ENCODE data around the gene KCTD20. TPM values are rescaled to one million over a fixed set of nuclear protein-coding genes. Genes with fewer than 3 reads are reported as not detected.
"Not testable (repeated sequence)": the region's sequence is repeated elsewhere in the genome, so short reads cannot be mapped to it uniquely, and the experiment has no call there.

KCTD20 gene
- total RNA-seq, 4 donors from 2014 or later = 48.6 to 64.9 (median 51.8) TPM

GRCh38 chr6:36443471-36444428, 950 bp downstream of the KCTD20 start:
- H3K4me3 ChIP-seq = peak overlapping the region; percentile 84 to 97 (median 90)
- peaks cover 0 to under 1% (median 0%) of the 10 kb centered on the region in 4 donors for H3K9me3 ChIP-seq
- WGBS, 2 donors = 4% methylated on average over 18 of the region's 18 CpGs
- H3K4me1 ChIP-seq = peaks cover 3 to 55% (median 20%) of the 10 kb centered on the region in 4 donors
- no peaks in the 10 kb centered on the region for H3K27me3 ChIP-seq
- peaks cover 0 to 5% (median 0%) of the 10 kb centered on the region in 3 donors for H3K36me3 ChIP-seq
- no peak for DNase-seq (ENCODE audit: low spot score in 2 of 2)
- H3K27ac ChIP-seq = peak overlapping the region; percentile 95 to 99 (median 98)
- TF ChIP-seq POLR2A (IDR thresholded peaks at IDR 0.05) = no peak
- no peak for TF ChIP-seq EP300 (IDR thresholded peaks at IDR 0.05)
- no peak for TF ChIP-seq CTCF (IDR thresholded peaks at IDR 0.05)

GRCh38 chr6:36444470-36444869, 1.7 kb downstream of the KCTD20 start:
- Histone ChIP-seq H3K9me3 (peaks cover 0 to 4% (median 0%) of the 10 kb centered on the region in 4 donors), H3K4me1 (peaks cover 3 to 55% (median 20%) of the 10 kb centered on the region in 4 donors)

GRCh38 chr6:36445621-36446020, 2.8 kb downstream of the KCTD20 start:
- Histone ChIP-seq H3K27ac (peak overlapping the region in 2 of 4 donors; percentile 99), H3K9me3 (peaks cover 0 to 4% (median 0%) of the 10 kb centered on the region in 4 donors), H3K4me1 (peaks cover 3 to 55% (median 20%) of the 10 kb centered on the region in 4 donors), H3K36me3 (peaks cover 0 to 13% (median 0%) of the 10 kb centered on the region in 3 donors), H3K27me3 (no peaks in the 10 kb centered on the region), H3K4me3 (no peak overlapping the region)
- no peak for TF ChIP-seq POLR2A (IDR thresholded peaks at IDR 0.05)
- TF ChIP-seq EP300 (IDR thresholded peaks at IDR 0.05) = no peak
- TF ChIP-seq CTCF (IDR thresholded peaks at IDR 0.05) = no peak
- no peak for DNase-seq (ENCODE audit: low spot score in 2 of 2)

More at GRCh38 chr6:36444470-36444869, 1.7 kb downstream of the KCTD20 start:
- Histone ChIP-seq H3K4me3 (peak overlapping the region; percentile 84 to 97 (median 90)), H3K27ac (peak overlapping the region; percentile 95 to 99 (median 98)), H3K36me3 (peaks cover 0 to 12% (median 0%) of the 10 kb centered on the region in 3 donors), H3K27me3 (no peaks in the 10 kb centered on the region)
- TF ChIP-seq CTCF (IDR thresholded peaks at IDR 0.05) (no peak), EP300 (IDR thresholded peaks at IDR 0.05) (no peak), POLR2A (IDR thresholded peaks at IDR 0.05) (no peak)
- WGBS, 2 donors = 41% methylated on average over 3 of the region's 3 CpGs
- DNase-seq (ENCODE audit: low spot score in 2 of 2) = no peak

- H3K4me1 ChIP-seq = peaks cover 3 to 45% (median 11%) of the 10 kb centered on the region in 4 donors
- not testable (repeated sequence) for H3K4me3 ChIP-seq; DNase-seq (ENCODE audit: low spot score in 2 of 2); H3K9me3 ChIP-seq; H3K27ac ChIP-seq; H3K27me3 ChIP-seq
- 94 to 99% methylated on average over 10 of the region's 10 CpGs for WGBS, 2 donors
- H3K36me3 ChIP-seq = peaks cover 0 to 31% (median 0%) of the 10 kb centered on the region in 3 donors
Observed at GRCh38 chr6:36449173-36449572, 6.4 kb downstream of the KCTD20 start.

GRCh38 chr6:36452897-36453296, 10.1 kb downstream of the KCTD20 start:
- H3K27me3 ChIP-seq; H3K9me3 ChIP-seq; H3K4me3 ChIP-seq; H3K27ac ChIP-seq; DNase-seq (ENCODE audit: low spot score in 2 of 2): not testable (repeated sequence)
- whole genome bisulfite sequencing, 2 donors = 97 to 98% methylated on average over 8 of the region's 8 CpGs
- H3K4me1 ChIP-seq = peaks cover 0 to 11% (median 0%) of the 10 kb centered on the region in 4 donors
- H3K36me3 ChIP-seq = peaks cover 0 to 37% (median 0%) of the 10 kb centered on the region in 3 donors

- 88 to 92% methylated on average over 3 of the region's 3 CpGs for WGBS, 2 donors
- DNase-seq (ENCODE audit: low spot score in 2 of 2) = no peak
Observed at GRCh38 chr6:36455486-36456027, 12.8 kb downstream of the KCTD20 start.

More at GRCh38 chr6:36455486-36456027, 12.8 kb downstream of the KCTD20 start:
- H3K27ac ChIP-seq = no peak overlapping the region
- peaks cover 0 to 24% (median 0%) of the 10 kb centered on the region in 3 donors for H3K36me3 ChIP-seq
- peaks cover 0 to 20% (median 0%) of the 10 kb centered on the region in 4 donors for H3K4me1 ChIP-seq
- no peaks in the 10 kb centered on the region for H3K9me3 ChIP-seq
- H3K4me3 ChIP-seq = no peak overlapping the region
- H3K27me3 ChIP-seq = no peaks in the 10 kb centered on the region
- no peak for TF ChIP-seq CTCF (IDR thresholded peaks at IDR 0.05)
- no peak for TF ChIP-seq EP300 (IDR thresholded peaks at IDR 0.05)
- TF ChIP-seq POLR2A (IDR thresholded peaks at IDR 0.05) = no peak

Data from tibial nerve (tissue), 4 donors.